Tibial nerve (tissue), 4 donors: Measurements from ENCODE around the gene FNDC4.

ENCODE experiments used
- EP300 ChIP-seq, 2 donors: sonication (generic); formaldehyde crosslinking; IDR thresholded peaks; one replicate each; pipeline ENCODE4 v1.6.1; 2017; ENCODE audit warnings: antibody characterized with exemption in 2 of 2, mild to moderate bottlenecking in 1 of 2
- POLR2A ChIP-seq, 2 donors: fragments of 450-650 bp; IDR thresholded peaks; one replicate each; pipeline ENCODE4 v1.6.1; 2017; ENCODE audit warnings: antibody characterized with exemption in 2 of 2, mild to moderate bottlenecking in 2 of 2, moderate library complexity in 2 of 2
- TF ChIP-seq, protein P1 (sequence below), 5 experiments: fragments of 200-600 bp in 3 of 5; fragments of 450-650 bp in 2 of 5; sonication (generic) in 3 of 5; IDR thresholded peaks; one replicate each; pipeline ENCODE4 v1.5.1; 2016 to 2019; ENCODE audit warnings: antibody characterized with exemption in 5 of 5, mild to moderate bottlenecking in 3 of 5, moderate library complexity in 2 of 5

DNA sequence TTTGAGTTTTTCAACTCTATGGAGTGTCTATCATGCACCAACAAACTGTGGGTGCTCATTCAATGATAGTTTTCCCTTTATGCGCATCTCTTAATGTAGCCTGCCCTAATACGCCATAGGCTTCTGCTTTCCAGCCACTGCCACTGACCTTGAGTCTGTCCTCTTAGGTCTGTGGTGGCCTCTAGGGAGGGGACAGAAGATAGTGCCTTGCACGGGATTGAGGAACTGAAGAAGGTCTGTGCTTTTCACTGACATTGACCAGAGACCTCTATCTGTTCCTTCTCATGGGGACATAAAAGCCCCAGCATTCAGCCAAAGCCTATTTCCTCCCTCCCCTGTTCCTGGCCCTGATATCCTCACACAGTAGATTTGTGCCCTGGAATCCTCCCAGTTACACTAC lies 4.0 kb upstream of the FNDC4 start:
- TF ChIP-seq, protein P1, sequence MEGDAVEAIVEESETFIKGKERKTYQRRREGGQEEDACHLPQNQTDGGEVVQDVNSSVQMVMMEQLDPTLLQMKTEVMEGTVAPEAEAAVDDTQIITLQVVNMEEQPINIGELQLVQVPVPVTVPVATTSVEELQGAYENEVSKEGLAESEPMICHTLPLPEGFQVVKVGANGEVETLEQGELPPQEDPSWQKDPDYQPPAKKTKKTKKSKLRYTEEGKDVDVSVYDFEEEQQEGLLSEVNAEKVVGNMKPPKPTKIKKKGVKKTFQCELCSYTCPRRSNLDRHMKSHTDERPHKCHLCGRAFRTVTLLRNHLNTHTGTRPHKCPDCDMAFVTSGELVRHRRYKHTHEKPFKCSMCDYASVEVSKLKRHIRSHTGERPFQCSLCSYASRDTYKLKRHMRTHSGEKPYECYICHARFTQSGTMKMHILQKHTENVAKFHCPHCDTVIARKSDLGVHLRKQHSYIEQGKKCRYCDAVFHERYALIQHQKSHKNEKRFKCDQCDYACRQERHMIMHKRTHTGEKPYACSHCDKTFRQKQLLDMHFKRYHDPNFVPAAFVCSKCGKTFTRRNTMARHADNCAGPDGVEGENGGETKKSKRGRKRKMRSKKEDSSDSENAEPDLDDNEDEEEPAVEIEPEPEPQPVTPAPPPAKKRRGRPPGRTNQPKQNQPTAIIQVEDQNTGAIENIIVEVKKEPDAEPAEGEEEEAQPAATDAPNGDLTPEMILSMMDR (IDR thresholded peaks at IDR 0.05): no peak
- TF ChIP-seq POLR2A (IDR thresholded peaks at IDR 0.05) (no peak), EP300 (IDR thresholded peaks at IDR 0.05) (no peak)
